ENCODE results near the gene NUDT1. TPM values are rescaled to one million over a fixed set of nuclear protein-coding genes. Genes with fewer than 3 reads are reported as not detected.

The NUDT1 gene
- total RNA-seq, 2 donors from 2014 or later: 12.2 to 14.2 TPM

DNA sequence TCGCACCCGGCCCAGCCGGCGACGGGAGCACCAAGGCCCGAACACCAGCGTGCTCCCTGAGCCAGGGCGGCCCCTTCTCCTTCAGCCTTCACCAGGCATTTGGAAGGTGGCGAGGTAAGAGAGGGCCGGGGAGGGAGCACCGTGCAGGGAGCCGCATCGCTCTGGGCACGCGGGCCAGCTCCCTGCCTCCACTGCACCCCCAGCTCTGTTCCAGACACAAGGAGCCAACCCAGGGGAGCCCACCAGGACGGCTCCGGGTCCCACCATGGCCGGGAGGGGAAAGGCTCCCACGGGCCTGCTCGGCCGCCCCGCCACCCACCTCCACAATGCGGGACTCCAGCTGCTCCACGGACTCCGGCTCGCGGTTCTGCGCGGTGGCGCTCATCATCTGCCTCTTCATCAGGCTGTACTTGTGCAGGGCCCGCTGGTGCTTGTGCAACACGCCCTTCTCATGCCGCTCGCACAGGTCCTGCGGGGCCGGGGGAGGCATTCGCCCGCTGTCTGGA is 15.1 kb downstream of the NUDT1 start:
- TF ChIP-seq, protein P1, sequence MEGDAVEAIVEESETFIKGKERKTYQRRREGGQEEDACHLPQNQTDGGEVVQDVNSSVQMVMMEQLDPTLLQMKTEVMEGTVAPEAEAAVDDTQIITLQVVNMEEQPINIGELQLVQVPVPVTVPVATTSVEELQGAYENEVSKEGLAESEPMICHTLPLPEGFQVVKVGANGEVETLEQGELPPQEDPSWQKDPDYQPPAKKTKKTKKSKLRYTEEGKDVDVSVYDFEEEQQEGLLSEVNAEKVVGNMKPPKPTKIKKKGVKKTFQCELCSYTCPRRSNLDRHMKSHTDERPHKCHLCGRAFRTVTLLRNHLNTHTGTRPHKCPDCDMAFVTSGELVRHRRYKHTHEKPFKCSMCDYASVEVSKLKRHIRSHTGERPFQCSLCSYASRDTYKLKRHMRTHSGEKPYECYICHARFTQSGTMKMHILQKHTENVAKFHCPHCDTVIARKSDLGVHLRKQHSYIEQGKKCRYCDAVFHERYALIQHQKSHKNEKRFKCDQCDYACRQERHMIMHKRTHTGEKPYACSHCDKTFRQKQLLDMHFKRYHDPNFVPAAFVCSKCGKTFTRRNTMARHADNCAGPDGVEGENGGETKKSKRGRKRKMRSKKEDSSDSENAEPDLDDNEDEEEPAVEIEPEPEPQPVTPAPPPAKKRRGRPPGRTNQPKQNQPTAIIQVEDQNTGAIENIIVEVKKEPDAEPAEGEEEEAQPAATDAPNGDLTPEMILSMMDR (IDR thresholded peaks at IDR 0.05): no peak
- H3K4me1 ChIP-seq: no peaks in the 10 kb centered on the region
- no peak overlapping the region for H3K4me3 ChIP-seq
- H3K9me3 ChIP-seq: no peaks in the 10 kb centered on the region
- no peak for DNase-seq (ENCODE audit: low spot score)
- H3K36me3 ChIP-seq: peaks cover 37% of the 10 kb centered on the region
- no peaks in the 10 kb centered on the region for H3K27me3 ChIP-seq
- no peak overlapping the region for H3K27ac ChIP-seq

DNA sequence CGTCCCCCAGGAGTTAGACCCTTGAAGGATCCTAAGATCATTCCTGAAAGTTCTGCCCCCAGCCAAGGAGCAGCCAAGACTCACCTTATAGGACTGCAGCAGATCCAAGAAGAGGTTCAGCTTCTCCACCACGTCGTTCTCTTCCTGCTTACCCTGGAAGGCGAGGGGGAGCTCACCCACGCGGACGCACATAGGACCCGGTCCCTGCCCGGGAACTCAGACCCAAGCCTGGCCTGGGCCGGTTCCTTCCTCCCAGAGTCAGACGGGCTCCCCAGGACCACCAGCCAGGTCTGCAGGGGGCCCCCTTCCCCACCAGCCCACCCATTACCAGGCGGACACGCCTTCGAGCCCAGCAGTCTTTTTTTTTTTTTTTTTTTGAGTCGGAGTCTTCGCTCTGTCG is 15.6 kb downstream of the NUDT1 start:
- H3K4me3 ChIP-seq: no peak overlapping the region
- TF ChIP-seq, protein P1 (IDR thresholded peaks at IDR 0.05): no peak
- no peaks in the 10 kb centered on the region for H3K9me3 ChIP-seq
- peaks cover 37% of the 10 kb centered on the region for H3K36me3 ChIP-seq
- no peaks in the 10 kb centered on the region for H3K27me3 ChIP-seq
- DNase-seq (ENCODE audit: low spot score): no peak
- no peak overlapping the region for H3K27ac ChIP-seq
- H3K4me1 ChIP-seq: no peaks in the 10 kb centered on the region

DNA sequence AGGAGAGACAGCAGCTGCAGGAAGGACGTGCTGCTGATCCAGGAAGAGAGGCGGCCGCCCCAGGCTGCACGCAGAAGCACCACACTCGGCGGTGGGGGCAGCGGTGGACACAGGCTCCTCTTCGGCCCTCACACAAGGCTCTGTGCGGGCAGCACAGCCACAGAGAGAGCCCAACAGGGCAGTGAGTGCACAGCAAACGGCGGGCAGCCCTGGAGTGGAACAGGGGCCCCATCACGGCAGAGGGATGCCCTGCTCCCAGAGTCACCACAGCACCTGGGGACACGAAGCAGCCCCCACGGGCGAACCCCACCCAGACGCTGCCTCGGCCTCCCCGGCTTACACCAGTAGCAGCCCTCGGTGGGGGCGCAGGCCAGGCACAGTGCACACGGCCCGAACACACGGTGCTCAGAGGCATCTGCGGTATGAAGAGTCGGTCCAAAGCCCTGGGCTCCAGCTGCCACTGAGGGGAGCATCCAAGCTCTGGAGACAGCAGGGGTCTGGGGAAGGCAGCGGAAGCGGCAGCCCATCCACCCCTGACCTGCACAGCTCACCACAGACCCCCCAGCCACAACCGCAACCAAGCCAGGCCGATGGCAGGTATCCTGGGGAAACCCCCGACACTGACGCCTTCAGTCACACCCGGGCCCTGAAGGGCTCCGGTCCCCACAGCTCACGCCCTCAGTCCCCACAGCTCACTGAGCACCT is 16.8 kb downstream of the NUDT1 start:
- TF ChIP-seq, protein P1 (IDR thresholded peaks at IDR 0.05): no peak
- no peak for DNase-seq (ENCODE audit: low spot score)
- H3K36me3 ChIP-seq: peaks cover 37% of the 10 kb centered on the region
- no peaks in the 10 kb centered on the region for H3K9me3 ChIP-seq
- no peak overlapping the region for H3K4me3 ChIP-seq
- H3K27me3 ChIP-seq: no peaks in the 10 kb centered on the region
- no peak overlapping the region for H3K27ac ChIP-seq
- no peaks in the 10 kb centered on the region for H3K4me1 ChIP-seq

DNA sequence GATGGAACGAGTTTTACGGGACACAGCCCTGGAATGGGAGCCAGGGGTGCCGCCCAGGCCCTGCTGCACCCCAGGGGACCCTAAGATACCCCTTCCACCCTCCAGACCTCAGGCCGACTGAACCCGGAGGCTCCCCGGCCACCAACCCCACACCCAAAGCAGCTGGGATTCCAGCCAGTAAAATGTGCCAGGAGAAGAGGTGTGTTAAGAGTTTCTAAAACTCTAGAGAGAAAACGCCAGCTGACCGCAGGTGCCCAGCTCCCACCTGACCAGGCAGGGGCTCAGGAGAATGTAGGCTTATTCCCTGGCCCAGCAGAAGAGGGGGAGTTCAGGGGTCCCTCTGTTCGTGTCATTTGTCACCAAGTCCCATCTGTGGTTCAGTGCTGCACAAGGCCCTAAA is 17.5 kb downstream of the NUDT1 start:
- no peaks in the 10 kb centered on the region for H3K27me3 ChIP-seq
- DNase-seq (ENCODE audit: low spot score): no peak
- H3K27ac ChIP-seq: no peak overlapping the region

DNA sequence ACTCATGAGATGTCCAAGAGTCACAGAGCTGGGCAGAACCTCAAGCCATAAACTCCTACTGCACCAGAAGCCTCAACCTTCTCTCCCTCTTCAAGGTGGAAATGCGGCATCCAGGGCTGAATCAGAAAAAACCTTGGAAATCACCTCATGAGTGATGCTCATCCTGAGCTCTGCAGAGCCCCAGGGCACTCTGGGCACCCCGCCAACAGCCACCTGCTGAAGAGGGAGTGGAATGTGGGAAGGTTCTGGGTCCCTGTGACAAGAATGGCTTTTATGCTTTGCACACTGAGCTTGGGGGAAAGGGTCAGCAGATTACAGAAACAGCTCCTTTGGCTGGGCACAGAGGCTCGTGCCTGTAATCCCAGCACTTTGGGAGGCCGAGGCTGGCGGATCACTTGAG is 18.8 kb downstream of the NUDT1 start:
- Histone ChIP-seq H3K4me3 (no peak overlapping the region), H3K4me1 (no peaks in the 10 kb centered on the region), H3K36me3 (peaks cover 32% of the 10 kb centered on the region), H3K9me3 (no peaks in the 10 kb centered on the region), H3K27me3 (no peaks in the 10 kb centered on the region), H3K27ac (no peak overlapping the region)
- TF ChIP-seq, protein P1 (IDR thresholded peaks at IDR 0.05): no peak
- no peak for DNase-seq (ENCODE audit: low spot score)

More for the DNA sequence above, 17.5 kb downstream of the NUDT1 start:
- Histone ChIP-seq H3K36me3 (peaks cover 39% of the 10 kb centered on the region), H3K4me1 (no peaks in the 10 kb centered on the region), H3K9me3 (no peaks in the 10 kb centered on the region), H3K4me3 (no peak overlapping the region)
- TF ChIP-seq, protein P1 (IDR thresholded peaks at IDR 0.05): no peak

DNA sequence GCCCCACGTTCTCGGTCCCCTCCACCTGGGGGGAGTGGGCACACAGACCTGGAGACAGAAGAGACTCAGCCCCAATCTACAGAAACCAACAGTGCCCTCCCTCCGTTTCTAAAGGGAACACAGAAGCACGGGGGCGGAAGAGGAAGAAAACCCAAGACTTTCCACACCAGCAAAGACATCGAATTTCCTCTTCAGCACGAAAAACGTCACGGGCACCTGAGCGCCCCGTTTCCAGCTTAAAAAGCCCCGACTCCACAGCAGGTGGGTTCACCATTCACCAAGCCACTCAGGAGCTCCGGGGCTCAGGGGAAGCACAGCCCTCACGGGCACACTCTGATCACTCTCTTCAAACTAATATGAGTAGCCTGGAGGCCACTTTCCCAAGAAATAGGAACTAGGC is 19.6 kb downstream of the NUDT1 start:
- no peaks in the 10 kb centered on the region for H3K9me3 ChIP-seq
- peaks cover 24% of the 10 kb centered on the region for H3K36me3 ChIP-seq
- H3K27ac ChIP-seq: no peak overlapping the region
- H3K4me1 ChIP-seq: no peaks in the 10 kb centered on the region
- H3K4me3 ChIP-seq: no peak overlapping the region
- DNase-seq (ENCODE audit: low spot score): no peak
- TF ChIP-seq, protein P1 (IDR thresholded peaks at IDR 0.05): no peak
- H3K27me3 ChIP-seq: no peaks in the 10 kb centered on the region

Measured in right atrium auricular region (tissue), 2 donors.